NCI-H510A treated with DMSO at 0.1 percent for 48 hours (cell line): ENCODE data around the gene SLC24A2.

Source experiments
- DNase-seq: peaks from one replicate; lab custom pipeline; 2025; lab: John Stamatoyannopoulos, UW

SLC24A2 gene

DNA sequence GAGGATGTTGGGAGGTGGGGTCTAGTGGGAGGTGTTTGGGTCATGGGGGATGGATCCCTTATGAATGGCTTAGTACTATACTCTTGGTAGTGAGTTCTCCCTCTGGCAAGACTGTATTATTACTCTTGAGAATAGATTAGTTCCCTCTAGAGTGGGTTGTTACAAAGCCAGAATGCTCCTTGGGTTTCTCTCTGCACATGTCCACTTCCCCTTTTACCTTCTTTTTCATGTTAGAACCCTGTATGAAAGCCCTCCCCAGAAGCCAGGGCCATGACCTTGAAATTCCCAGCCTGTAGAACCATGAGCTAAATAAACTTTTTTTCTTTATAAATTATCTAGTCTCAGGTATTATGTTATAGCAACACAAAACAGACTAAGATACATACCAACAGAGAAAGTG, 31.1 kb downstream of the SLC24A2 start:
- DNase-seq = no peak

DNA sequence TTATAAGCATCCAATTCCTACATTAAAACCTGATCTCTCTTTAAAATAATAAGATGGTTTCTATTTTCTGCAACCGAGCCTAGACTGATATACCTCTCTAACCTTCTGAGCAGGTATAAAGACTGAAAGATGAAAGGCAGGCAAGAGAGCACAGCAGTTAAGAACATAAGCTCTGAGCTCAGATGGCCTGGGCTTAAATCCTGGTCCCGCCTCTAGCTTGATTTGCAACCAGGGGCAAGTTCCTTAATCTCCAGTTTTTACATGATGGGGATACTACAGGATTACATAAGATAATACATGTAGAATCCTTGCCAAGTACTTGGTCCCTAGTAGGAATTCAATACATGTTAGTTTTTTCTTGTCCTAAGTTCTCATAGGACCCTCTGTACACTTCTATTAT, 33.9 kb downstream of the SLC24A2 start:
- DNase-seq = no peak

DNA sequence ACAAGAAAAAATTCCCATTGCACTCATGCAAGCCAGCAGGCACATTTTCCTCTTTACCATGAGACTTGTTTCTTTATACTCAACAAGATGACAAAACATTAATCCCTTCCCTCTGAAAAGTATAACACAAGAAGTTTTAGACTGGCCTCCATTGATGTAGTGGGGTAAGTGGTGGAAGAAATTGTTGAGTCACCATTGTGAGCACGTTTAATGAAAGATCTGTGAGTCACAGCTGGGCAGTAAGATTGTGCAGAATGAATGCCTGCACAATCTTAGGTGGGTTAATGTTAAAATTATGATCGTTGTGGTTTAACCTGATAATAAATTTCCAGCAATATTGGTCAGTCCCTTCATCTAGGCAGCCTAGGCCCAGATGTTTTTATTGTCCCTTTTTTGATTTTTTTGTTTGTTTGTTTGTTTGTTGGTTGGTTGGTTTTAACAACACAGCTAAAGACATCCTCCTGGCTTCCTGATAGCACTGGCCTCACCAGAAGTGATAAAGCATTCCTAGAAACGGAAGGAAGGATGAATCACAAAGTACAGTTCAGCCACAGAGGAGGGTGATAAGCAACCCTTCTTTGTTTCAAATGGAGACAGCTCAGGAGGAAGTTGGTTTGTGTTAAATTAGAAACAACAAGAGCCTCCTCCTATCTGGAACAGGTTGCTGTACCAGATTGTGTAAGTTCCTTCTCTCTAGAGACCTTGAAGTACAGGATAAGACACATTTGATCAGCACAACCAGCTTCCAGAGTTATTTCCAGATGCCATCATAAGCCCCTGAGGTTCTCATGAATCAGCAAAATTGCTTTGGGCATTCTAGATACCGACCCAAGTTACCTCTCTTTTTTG, 40.3 kb downstream of the SLC24A2 start:
- no peak for DNase-seq

DNA sequence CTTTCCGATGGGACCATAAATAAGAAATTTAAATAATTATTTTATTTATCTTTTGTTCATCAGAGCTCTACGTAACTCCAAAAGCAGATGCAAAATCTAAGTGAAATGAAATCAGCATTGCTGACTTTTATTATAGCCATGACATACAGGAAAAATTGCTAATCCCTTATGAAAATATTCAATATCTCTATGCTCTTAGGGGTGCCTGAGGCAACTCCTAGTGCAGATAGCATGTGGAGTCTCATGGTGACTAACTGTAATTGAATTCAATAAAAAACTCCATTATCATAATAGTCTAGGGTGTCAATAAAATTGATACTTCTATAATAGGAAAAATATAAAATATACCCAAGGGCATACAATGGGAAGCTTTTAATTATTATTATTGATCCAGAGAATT, 42.6 kb downstream of the SLC24A2 start:
- no peak for DNase-seq

DNA sequence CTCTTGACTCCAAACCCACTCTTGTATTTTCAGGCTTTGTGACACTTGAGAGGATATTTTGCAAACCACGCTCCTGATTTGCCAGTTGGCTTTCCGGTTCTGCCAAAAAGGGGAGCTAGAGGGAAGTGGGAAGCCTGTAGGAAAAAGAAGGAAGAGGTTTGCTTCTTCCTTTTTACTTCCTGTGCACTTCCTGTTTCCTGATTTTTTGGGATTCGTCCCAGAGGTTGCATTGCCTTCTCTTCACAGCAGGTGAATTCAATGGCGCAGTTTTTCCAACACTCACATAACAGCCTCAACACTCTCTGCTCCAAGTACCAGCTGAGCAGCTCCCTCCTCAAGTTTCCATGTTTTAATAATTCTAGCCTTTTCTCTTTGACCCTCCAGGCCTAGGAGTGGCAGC, 47.7 kb downstream of the SLC24A2 start:
- no peak for DNase-seq
